Neural progenitor cell (in vitro differentiated cells): ENCODE data around the gene TMEM244.

Experiments used
- EZH2 ChIP-seq: fragments of 200-600 bp; sonication (generic); IDR thresholded peaks from 2 replicates; pipeline ENCODE4 v1.6.1; 2017; ENCODE audit warnings: antibody characterized with exemption, mild to moderate bottlenecking, moderate library complexity
- EZH2phosphoT487 ChIP-seq: fragments of 200-600 bp; sonication (generic); IDR thresholded peaks from 2 replicates; pipeline ENCODE4 v1.6.1; 2017; ENCODE audit warnings: antibody characterized with exemption
- TF ChIP-seq, protein P1 (sequence below): fragments of 200-600 bp; sonication (generic); IDR thresholded peaks from 2 replicates; pipeline ENCODE4 v1.5.1; 2017; ENCODE audit warnings: antibody characterized with exemption, mild to moderate bottlenecking

- TF ChIP-seq, protein P1, sequence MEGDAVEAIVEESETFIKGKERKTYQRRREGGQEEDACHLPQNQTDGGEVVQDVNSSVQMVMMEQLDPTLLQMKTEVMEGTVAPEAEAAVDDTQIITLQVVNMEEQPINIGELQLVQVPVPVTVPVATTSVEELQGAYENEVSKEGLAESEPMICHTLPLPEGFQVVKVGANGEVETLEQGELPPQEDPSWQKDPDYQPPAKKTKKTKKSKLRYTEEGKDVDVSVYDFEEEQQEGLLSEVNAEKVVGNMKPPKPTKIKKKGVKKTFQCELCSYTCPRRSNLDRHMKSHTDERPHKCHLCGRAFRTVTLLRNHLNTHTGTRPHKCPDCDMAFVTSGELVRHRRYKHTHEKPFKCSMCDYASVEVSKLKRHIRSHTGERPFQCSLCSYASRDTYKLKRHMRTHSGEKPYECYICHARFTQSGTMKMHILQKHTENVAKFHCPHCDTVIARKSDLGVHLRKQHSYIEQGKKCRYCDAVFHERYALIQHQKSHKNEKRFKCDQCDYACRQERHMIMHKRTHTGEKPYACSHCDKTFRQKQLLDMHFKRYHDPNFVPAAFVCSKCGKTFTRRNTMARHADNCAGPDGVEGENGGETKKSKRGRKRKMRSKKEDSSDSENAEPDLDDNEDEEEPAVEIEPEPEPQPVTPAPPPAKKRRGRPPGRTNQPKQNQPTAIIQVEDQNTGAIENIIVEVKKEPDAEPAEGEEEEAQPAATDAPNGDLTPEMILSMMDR = no peak
- TF ChIP-seq EZH2phosphoT487 (no peak), EZH2 (no peak)
These were observed 7.0 kb downstream of the TMEM244 start for GRCh38 chr6:129853996-129854711.
